ENCODE measurements around the gene YJEFN3. TPM values are rescaled to one million over a fixed set of nuclear protein-coding genes. Genes with fewer than 3 reads are reported as not detected.

The YJEFN3 gene
- total and polyA plus RNA-seq, 10 of the 15 experiments (the other 5 are each of a cell fraction or from before 2014, with no cell fraction given), result 0.05 to 6.9 (median 3.5) TPM

- H3K36me3 ChIP-seq (ENCODE audit: control insufficient read depth in 2 of 2, insufficient read depth in 2 of 2, low read length in 1 of 2), result peaks cover 39 to 64% of the 10 kb centered on the region in 2 experiments; a peak in 3 of 4 replicates
- no peak overlapping the region for H3K9ac ChIP-seq (ENCODE audit: control insufficient read depth, insufficient read depth, low read length)
- H3K27ac ChIP-seq (ENCODE audit: control insufficient read depth, insufficient read depth), result no peak overlapping the region
- no peaks in the 10 kb centered on the region for H4K20me1 ChIP-seq (ENCODE audit: control insufficient read depth, insufficient read depth)
- in situ Hi-C loops (cut with MboI) (loop anchor here (10.0 kb wide), 1 partner anchor 355 kb away; no protein-coding TSS in a partner anchor), intact Hi-C loops (cut with micrococcal nuclease; ENCODE audit: unreplicated experiment) (no loop called here)
- SMC1A ChIA-PET (ENCODE audit: uncharacterized antibody, unreplicated experiment), result no interaction called here
- no peak overlapping the region for H3K4me2 ChIP-seq (ENCODE audit: control insufficient read depth, insufficient read depth)
- no peaks in the 10 kb centered on the region for H3K79me2 ChIP-seq (ENCODE audit: control insufficient read depth, insufficient read depth, low read length)
- no peak for ATAC-seq
- 79% methylated on average over 18 of the region's 18 CpGs for WGBS (ENCODE audit: insufficient coverage, insufficient replicate concordance, low lambda C conversion rate, missing lambda C conversion rate)
- no peak for DNase-seq (ENCODE audit: low read depth, low spot score)
- no TSS peak for BruUV-seq (replicated peaks)
- no peak for FAIRE-seq
- no peak for TF ChIP-seq HDAC2 (IDR thresholded peaks at IDR 0.05)
- no peak overlapping the region for H2AFZ ChIP-seq (ENCODE audit: control insufficient read depth, low read depth, low read length)
- CTCF ChIA-PET, result no interaction called here
- H3K4me1 ChIP-seq (ENCODE audit: control insufficient read depth, insufficient read depth, low read length), result no peaks in the 10 kb centered on the region
- no peaks in the 10 kb centered on the region for H3K9me3 ChIP-seq (replicated peaks; ENCODE audit: control insufficient read depth, insufficient read depth, low read length)
- RAD21 ChIA-PET (ENCODE audit: unreplicated experiment), result no interaction called here
- H3K4me3 ChIP-seq, result no peak overlapping the region
- POLR2A ChIA-PET, result no interaction called here
- no peaks in the 10 kb centered on the region for H3K27me3 ChIP-seq (replicated peaks in 1 of 2; ENCODE audit: control insufficient read depth in 2 of 2, insufficient read depth in 2 of 2, low read length in 1 of 2)
These were observed 29.3 kb upstream of the YJEFN3 start for GRCh38 chr19:19499272-19499995.

- 97% methylated on average over 33 of the region's 34 CpGs for WGBS (ENCODE audit: insufficient coverage, insufficient replicate concordance, low lambda C conversion rate, missing lambda C conversion rate)
- CTCF ChIA-PET, result interaction anchor here (1.2 kb wide), 1 partner anchor 11 kb away, joined by 4 read pairs; no protein-coding TSS in a partner anchor
- Histone ChIP-seq H3K9ac (ENCODE audit: control insufficient read depth, insufficient read depth, low read length) (no peak overlapping the region), H3K79me2 (ENCODE audit: control insufficient read depth, insufficient read depth, low read length) (no peaks in the 10 kb centered on the region), H3K4me1 (ENCODE audit: control insufficient read depth, insufficient read depth, low read length) (no peaks in the 10 kb centered on the region), H3K9me3 (replicated peaks; ENCODE audit: control insufficient read depth, insufficient read depth, low read length) (no peaks in the 10 kb centered on the region), H4K20me1 (ENCODE audit: control insufficient read depth, insufficient read depth) (no peaks in the 10 kb centered on the region), H3K27me3 (replicated peaks in 1 of 2; ENCODE audit: control insufficient read depth in 2 of 2, insufficient read depth in 2 of 2, low read length in 1 of 2) (no peaks in the 10 kb centered on the region), H3K27ac (ENCODE audit: control insufficient read depth, insufficient read depth) (no peak overlapping the region), H3K4me3 (no peak overlapping the region), H3K4me2 (ENCODE audit: control insufficient read depth, insufficient read depth) (no peak overlapping the region), H2AFZ (ENCODE audit: control insufficient read depth, low read depth, low read length) (no peak overlapping the region), H3K36me3 (ENCODE audit: control insufficient read depth in 2 of 2, insufficient read depth in 2 of 2, low read length in 1 of 2) (peaks cover 33 to 65% of the 10 kb centered on the region in 2 experiments)
- intact Hi-C loops (cut with micrococcal nuclease; ENCODE audit: unreplicated experiment), result no loop called here
- BruUV-seq (replicated peaks), result no TSS peak
- FAIRE-seq (no peak), ATAC-seq (no peak), DNase-seq (ENCODE audit: low read depth, low spot score) (no peak)
- RAD21 ChIA-PET (ENCODE audit: unreplicated experiment), result no interaction called here
- in situ Hi-C loops (cut with MboI), result no loop called here
- POLR2A ChIA-PET, result no interaction called here
- SMC1A ChIA-PET (ENCODE audit: uncharacterized antibody, unreplicated experiment), result no interaction called here
- TF ChIP-seq ZNF274 (IDR thresholded peaks at IDR 0.05; ENCODE audit: insufficient read depth, insufficient read length) (no peak), RBBP5 (conservative IDR thresholded peaks at IDR 0.05) (no peak), CHD1 (IDR thresholded peaks at IDR 0.05; ENCODE audit: low read depth, low read length) (no peak), ZBTB4 (CRISPR knock-in tag; IDR thresholded peaks at IDR 0.05) (no peak), MTA3 (IDR thresholded peaks at IDR 0.05; ENCODE audit: borderline replicate concordance, low read length) (no peak), RUNX3 (IDR thresholded peaks at IDR 0.05; ENCODE audit: low read length) (no peak), MYC (IDR thresholded peaks at IDR 0.05; ENCODE audit: insufficient read depth, insufficient read length, insufficient replicate concordance, low read length, severe bottlenecking) (no peak), ZNF592 (IDR thresholded peaks at IDR 0.05) (no peak)
These were observed 27.6 kb upstream of the YJEFN3 start for GRCh38 chr19:19500975-19501644.

Measured in GM12878 (cell line).